Occipital lobe (tissue), 3 donors: ENCODE data around the gene HCAR2. TPM values are rescaled to one million over a fixed set of nuclear protein-coding genes. Genes with fewer than 3 reads are reported as not detected.
"Not testable (repeated sequence)": the region's sequence is repeated elsewhere in the genome, so short reads cannot be mapped to it uniquely, and the experiment has no call there.

Experiments used
- DNase-seq: peaks from one replicate; lab custom pipeline; 2025; lab: John Stamatoyannopoulos, UW
- small RNA-seq: library from RNA; depleted of rRNA; stranded (forward); fragments of <200 nt; gene quantifications from one replicate; pipeline ENCODE3, GENCODE V24; 2014
- total RNA-seq: library from RNA; depleted of rRNA; stranded (reverse); fragments of >200 nt; gene quantifications from one replicate; pipeline ENCODE4 v1.2.3, GENCODE V29; 2014

Gene HCAR2
- total RNA-seq, 1 donor from 2014 or later, result not detected

DNA sequence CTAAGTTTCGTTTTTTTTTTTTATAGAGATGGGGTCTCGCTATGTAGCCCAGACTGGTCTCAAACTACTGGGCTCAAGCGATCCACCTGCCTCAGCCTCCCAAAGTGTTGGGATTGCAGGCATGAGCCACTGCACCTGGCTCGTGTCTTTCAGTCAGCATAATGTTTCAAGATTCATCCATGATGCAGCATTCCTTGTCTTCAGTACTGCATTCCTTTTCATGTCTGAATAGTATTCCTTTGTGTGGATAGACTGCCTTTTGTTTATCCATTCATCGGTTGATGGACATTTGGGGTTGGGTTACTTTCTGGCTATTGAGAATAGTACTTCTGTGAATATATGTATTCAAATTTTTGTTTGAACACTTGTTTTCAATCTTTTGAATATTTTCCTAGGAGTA is 37.4 kb downstream of the HCAR2 start:
- no peak for DNase-seq

DNA sequence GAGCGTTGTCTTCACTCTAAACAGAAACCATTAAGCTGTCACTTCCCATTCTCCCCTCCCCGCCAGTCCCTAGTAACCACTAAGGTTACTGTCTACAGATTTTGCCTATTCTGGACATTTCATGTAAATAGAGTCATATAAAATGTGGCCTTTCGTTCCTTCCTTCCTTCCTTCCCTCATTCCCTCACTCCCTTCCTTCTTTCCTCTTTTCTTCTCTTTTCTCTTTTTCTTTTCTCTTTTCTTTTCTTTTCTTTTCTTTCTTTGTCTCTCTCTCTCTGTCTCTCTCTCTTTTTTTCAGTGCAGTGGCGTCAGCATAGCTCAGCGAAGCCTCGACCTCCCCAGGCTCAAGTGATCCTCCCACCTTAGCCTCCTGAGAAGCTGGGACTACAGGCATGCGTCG is 37.8 kb downstream of the HCAR2 start:
- DNase-seq, result no peak

DNA sequence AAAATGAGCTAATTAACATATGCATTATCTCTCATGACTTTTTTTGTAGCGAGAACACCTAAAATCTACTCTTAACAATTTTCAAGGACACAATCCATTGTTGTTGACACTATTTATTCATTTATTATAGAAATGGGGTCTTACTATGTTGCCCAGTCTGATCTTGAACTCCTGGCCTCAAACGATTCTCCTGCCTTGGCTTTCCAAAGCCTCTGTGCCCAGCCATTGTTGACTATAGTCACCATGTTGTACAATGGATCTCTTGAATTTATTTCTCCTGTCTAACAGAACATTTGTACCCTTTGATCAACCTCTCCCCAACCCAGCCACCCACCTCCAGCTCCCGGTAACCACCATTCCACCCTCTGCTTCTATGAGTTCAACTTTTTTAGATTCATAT is 41.2 kb downstream of the HCAR2 start:
- DNase-seq, result no peak

DNA sequence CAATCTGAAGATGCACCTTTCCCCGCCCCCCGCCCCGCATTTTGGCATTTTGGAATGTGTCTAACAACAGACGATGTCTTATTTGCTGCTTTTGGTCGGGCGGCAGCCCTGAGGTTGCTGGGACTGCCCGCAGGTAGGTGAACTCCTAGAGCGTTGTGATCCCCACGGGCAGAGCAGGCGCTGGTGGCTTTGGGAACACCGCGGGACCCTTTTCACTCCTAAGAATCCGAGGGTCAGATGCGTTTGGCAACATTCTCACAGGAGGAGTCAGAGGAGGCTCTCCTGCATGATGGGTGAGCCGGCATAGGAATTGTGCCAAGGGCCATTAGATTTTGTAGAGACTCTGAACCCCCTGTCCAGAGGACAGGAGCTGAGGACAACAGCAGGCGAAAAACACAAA is 41.9 kb downstream of the HCAR2 start:
- DNase-seq, result no peak

DNA sequence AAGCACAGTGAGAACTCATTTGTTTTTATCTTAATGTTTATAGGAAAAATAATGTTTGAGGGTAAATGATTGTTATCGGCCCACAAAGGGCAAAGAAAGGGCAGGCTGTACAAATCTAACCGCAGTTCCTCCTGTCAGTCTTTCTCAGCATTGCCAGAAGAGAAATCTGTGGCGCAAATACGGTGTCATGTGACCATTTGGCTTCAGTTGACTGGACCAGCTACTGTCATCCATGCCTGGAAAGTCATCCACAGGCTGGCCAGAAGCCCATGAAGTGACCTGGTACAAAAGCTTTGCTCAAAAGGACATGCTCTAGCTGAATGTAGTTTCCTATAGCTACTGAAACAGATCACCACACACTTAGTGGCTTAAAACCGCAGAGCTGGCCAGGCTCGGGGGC is 43.6 kb downstream of the HCAR2 start:
- no peak for DNase-seq

DNA sequence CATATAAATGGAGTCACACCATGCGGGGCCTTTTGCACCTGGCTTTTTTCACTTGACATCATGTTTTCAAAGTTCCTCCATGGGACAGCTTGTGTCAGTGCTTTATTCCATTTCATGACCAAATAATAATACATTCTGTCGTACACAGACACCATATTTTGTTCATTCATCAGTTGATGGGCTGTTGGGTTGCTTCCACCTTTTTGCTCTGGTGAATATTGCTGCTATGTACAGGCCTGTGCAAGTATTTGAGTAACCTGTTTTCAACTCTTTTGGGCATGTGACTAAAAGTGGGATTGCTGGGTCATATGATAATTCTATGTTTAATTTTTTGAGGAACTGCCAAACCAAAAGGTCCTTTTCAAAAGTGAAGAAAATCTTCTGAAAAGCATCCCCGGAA is 46.9 kb downstream of the HCAR2 start:
- DNase-seq, result no peak

DNA sequence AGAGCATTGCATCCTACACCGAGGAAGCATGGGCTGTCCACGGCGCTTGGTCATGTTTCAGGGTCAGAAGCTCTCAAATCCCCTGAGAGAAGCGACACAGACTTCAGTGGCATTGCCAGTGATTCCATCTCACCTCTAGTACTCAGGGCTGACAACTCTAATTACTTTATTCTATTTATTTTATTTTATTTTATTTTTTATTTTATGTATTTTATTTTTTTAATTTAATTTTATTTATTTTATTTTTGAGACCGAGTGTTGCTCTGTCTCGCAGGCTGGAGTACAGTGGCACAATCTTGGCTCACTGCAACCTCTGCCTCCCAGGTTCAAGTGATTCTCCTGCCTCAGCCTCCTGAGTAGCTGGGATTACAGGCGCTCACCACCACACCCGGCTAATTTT is 49.9 kb downstream of the HCAR2 start:
- DNase-seq, result not testable (repeated sequence)

DNA sequence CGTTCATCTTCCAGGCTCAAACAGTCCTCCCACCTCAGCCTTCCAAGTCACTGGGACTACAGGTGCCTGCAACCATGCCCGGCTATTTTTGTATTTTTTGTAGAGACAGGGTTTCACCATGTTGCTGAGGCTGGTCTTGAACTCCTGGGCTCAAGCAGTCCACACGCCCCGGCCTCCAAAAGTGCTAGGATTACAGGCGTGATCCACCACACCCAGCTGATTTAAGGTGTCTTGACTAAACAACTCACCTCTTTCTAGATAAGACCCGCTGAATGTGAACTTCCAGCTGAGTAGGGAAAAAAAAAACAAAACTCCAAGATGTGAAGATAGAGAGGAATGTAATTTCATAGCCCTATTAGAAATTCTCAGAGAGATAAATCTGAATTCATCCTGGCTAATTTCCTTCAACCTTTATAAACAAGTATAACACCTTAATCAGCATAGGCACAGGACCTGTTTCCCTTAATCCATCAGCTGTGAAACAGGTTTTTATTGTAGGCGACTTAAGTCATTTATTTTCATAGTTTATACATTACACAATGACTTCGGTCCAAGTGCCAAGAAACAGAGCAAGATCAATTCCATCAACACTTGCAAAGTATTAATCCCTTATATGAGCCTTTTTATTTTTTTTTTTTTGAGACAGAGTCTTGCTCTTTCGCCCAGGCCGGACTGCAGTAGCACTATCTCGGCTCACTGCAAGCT is 51.5 kb downstream of the HCAR2 start:
- DNase-seq, result no peak

Small RNAs within 50 kb of the gene (small RNA-seq; reads per million reads assigned to genes)
- gene AC026333.2, result not detected

Other genes with a start within 250 kb of the HCAR2 start
- gene ZCCHC8, start 202.4 kb downstream of the HCAR2 start, total RNA-seq, result 31.7 TPM
- gene RSRC2, start 176.4 kb downstream of the HCAR2 start, total RNA-seq, result 77.7 TPM
- 20.9 TPM for gene KNTC1, start 176.1 kb downstream of the HCAR2 start, total RNA-seq
- 0.16 TPM for gene HCAR3, start 13.5 kb upstream of the HCAR2 start, total RNA-seq
- 0.78 TPM for gene HCAR1, start 27.5 kb upstream of the HCAR2 start, total RNA-seq
- gene DENR, start 49.5 kb upstream of the HCAR2 start, total RNA-seq, result 46.6 TPM
- gene CCDC62, start 71.2 kb upstream of the HCAR2 start, total RNA-seq, result 9.4 TPM
- gene HIP1R, start 132.1 kb upstream of the HCAR2 start, total RNA-seq, result 70.0 TPM
- gene VPS37B, start 192.8 kb upstream of the HCAR2 start, total RNA-seq, result 15.3 TPM